GM19043 (cell line): ENCODE results near the gene STN1.

Experiments
- ATAC-seq: cut with Tn5 transposase; IDR thresholded peaks from one replicate; pipeline ENCODE4 v1.9.1; 2021; ENCODE audit warnings: low read depth; ENCODE audit not compliant: unreplicated experiment

STN1 gene

GRCh38 chr10:103918053-103918846, at the start of gene STN1:
STN1 (minus strand) TSS chr10:103918184; CDS start chr10:103917594, 590 bp downstream.
- peak; percentile 87 for ATAC-seq

- ATAC-seq: peak; percentile 44
These were observed 49.6 kb upstream of the STN1 start for GRCh38 chr10:103967448-103968071.

GRCh38 chr10:103966671-103967447, 48.9 kb upstream of the STN1 start, which contains the start of gene SLK:
SLK (plus strand) TSS chr10:103967140; CDS start chr10:103967746, 606 bp downstream.
- peak; percentile 62 for ATAC-seq

GRCh38 chr10:103960103-103960502, 42.1 kb upstream of the STN1 start:
- ATAC-seq: no peak

GRCh38 chr10:103958996-103959395, 41.0 kb upstream of the STN1 start:
- ATAC-seq: no peak

- no peak for ATAC-seq
These were observed 36.6 kb upstream of the STN1 start for GRCh38 chr10:103954543-103954942.

GRCh38 chr10:103951942-103952341, 34.0 kb upstream of the STN1 start:
- ATAC-seq: no peak

- no peak for ATAC-seq
These were observed 33.2 kb upstream of the STN1 start for GRCh38 chr10:103951183-103951582.

GRCh38 chr10:103949728-103950127, 31.7 kb upstream of the STN1 start:
- no peak for ATAC-seq

- ATAC-seq: no peak
These were observed 30.0 kb upstream of the STN1 start for GRCh38 chr10:103947799-103948516.

- ATAC-seq: no peak
These were observed 24.9 kb upstream of the STN1 start for GRCh38 chr10:103942866-103943265.

- ATAC-seq: no peak
These were observed 23.8 kb upstream of the STN1 start for GRCh38 chr10:103941801-103942200.

- ATAC-seq: no peak
These were observed 21.5 kb upstream of the STN1 start for GRCh38 chr10:103939522-103939921.

- ATAC-seq: no peak
These were observed 18.0 kb upstream of the STN1 start for GRCh38 chr10:103936022-103936421.

- ATAC-seq: no peak
These were observed 16.3 kb upstream of the STN1 start for GRCh38 chr10:103934308-103934707.

GRCh38 chr10:103933557-103934121, 15.7 kb upstream of the STN1 start:
- ATAC-seq: no peak

- no peak for ATAC-seq
These were observed 15.0 kb upstream of the STN1 start for GRCh38 chr10:103932971-103933370.

GRCh38 chr10:103932271-103932670, 14.3 kb upstream of the STN1 start:
- ATAC-seq: no peak

- ATAC-seq: no peak
These were observed 13.6 kb upstream of the STN1 start for GRCh38 chr10:103931603-103932002.

- ATAC-seq: no peak
These were observed 12.9 kb upstream of the STN1 start for GRCh38 chr10:103930881-103931280.
